Posterior vena cava (tissue), 2 donors: ENCODE data around the gene GTF2H1. TPM values are rescaled to one million over a fixed set of nuclear protein-coding genes. Genes with fewer than 3 reads are reported as not detected.
"Not testable (repeated sequence)": the region's sequence is repeated elsewhere in the genome, so short reads cannot be mapped to it uniquely, and the experiment has no call there.

ENCODE experiments used
- DNase-seq: peaks from one replicate; pipeline ENCODE4 v3.0.0-alpha.2; 2020; ENCODE audit warnings: low spot score
- intact Hi-C, 2 donors: fragments of 100-400 bp; cut with DNase I; formaldehyde crosslinking; loops; one replicate each; pipeline versions ENCODE4 v1.14.1 to v1.14.2; 2022 to 2023
- microRNA-seq, 2 donors: library from miRNA; unstranded; fragments of <30 nt; microRNA quantifications; one replicate each; pipeline ENCODE4 v1.2.0, GENCODE V29; 2020 to 2021; ENCODE audit warnings: borderline microRNAs expressed in 2 of 2
- total RNA-seq, 2 donors: library from RNA; stranded (reverse); fragmentation: NEBNext Ultra II Directional; extraction: Animal tissue kit (Norgen Biotek cat#: 25700); gene quantifications; one replicate each; pipeline ENCODE4 v1.2.1, GENCODE V29; 2021
- donor health status: DM: yes; HTN: yes; CAD: no.
- donor health status: DM: yes; HTN: yes; CAD: no.

Gene GTF2H1
- total RNA-seq, 2 donors from 2014 or later: 38.6 to 39.1 TPM

- intact Hi-C loops: loop anchor here in 1 of 2 donors (10.0 kb wide), 1 partner anchor 73 kb away; the partner anchor contains the start of genes GTF2H1 and HPS5
- no peak for DNase-seq
These were observed 75.6 kb downstream of the GTF2H1 start for GRCh38 chr11:18397921-18398320.

GRCh38 chr11:18401077-18401476, 78.7 kb downstream of the GTF2H1 start:
- not testable (repeated sequence) for DNase-seq
- intact Hi-C loops: loop anchor here in 1 of 2 donors (10.0 kb wide), 2 partner anchors 46 to 76 kb away; partner anchors contain the start of genes GTF2H1 and HPS5

- DNase-seq: no peak
- intact Hi-C loops: loop anchor here in 1 of 2 donors (10.0 kb wide), 2 partner anchors 49 to 79 kb away; partner anchors contain the start of genes GTF2H1 and HPS5
These were observed 81.7 kb downstream of the GTF2H1 start for GRCh38 chr11:18404062-18404461.

GRCh38 chr11:18407400-18407799, 85.0 kb downstream of the GTF2H1 start:
- intact Hi-C loops: loop anchor here in 1 of 2 donors (10.0 kb wide), 2 partner anchors 53 to 83 kb away; partner anchors contain the start of genes GTF2H1 and HPS5
- DNase-seq: not testable (repeated sequence)

GRCh38 chr11:18408558-18409291, 86.4 kb downstream of the GTF2H1 start:
- intact Hi-C loops: loop anchor here in 1 of 2 donors (10.0 kb wide), 2 partner anchors 54 to 84 kb away; partner anchors contain the start of genes GTF2H1 and HPS5
- DNase-seq: no peak

- intact Hi-C loops: no loop called here
These were observed 94.1 kb downstream of the GTF2H1 start for GRCh38 chr11:18416459-18416858.

More at GRCh38 chr11:18416459-18416858, 94.1 kb downstream of the GTF2H1 start:
- no peak for DNase-seq

Small RNA genes lying within 50 kb of the gene (microRNA-seq; reads per million reads assigned to microRNA genes)
- gene MIR3159: 0 reads per million in 2 donors

Other genes starting within 250 kb of the GTF2H1 start
- gene SAAL1, start 216.5 kb upstream of the GTF2H1 start, total RNA-seq: 10 to 100 TPM in 1 of 2 donors, 1 to 10 TPM in 1; 9.9 to 10.2 TPM
- not detected for gene MRGPRX3, start 190.0 kb upstream of the GTF2H1 start, total RNA-seq
- not detected for gene MRGPRX4, start 149.7 kb upstream of the GTF2H1 start, total RNA-seq
- gene SAA4, start 85.8 kb upstream of the GTF2H1 start, total RNA-seq: under 1 TPM in 1 of 2 donors, not detected in 1; 0.38 TPM
- gene SAA2, start 73.9 kb upstream of the GTF2H1 start, total RNA-seq: 10 to 100 TPM; 41.4 to 57.1 TPM
- gene SAA1, start 56.3 kb upstream of the GTF2H1 start, total RNA-seq: 100 to 1,000 TPM; 209 to 324 TPM
- 10 to 100 TPM; 12.8 to 16.4 TPM for gene HPS5, start 427 bp upstream of the GTF2H1 start, total RNA-seq
- 100 to 1,000 TPM; 623 to 777 TPM for gene LDHA, start 72.0 kb downstream of the GTF2H1 start, total RNA-seq
- gene LDHC, start 89.8 kb downstream of the GTF2H1 start, total RNA-seq: not detected
- gene LDHAL6A, start 133.3 kb downstream of the GTF2H1 start, total RNA-seq: not detected
- 10 to 100 TPM; 43.9 to 44.2 TPM for gene TSG101, start 204.4 kb downstream of the GTF2H1 start, total RNA-seq